ENCODE results near the gene VAT1L. TPM values are rescaled to one million over a fixed set of nuclear protein-coding genes. Genes with fewer than 3 reads are reported as not detected.

VAT1L gene
- total RNA-seq, 1 donor from 2014 or later, result 17.9 TPM

GRCh38 chr16:77838597-77839255 is 50.4 kb downstream of the VAT1L start:
- Mint-ChIP-seq H3K4me1 (ENCODE audit: low read depth, unreplicated experiment) (peaks cover 6% of the 10 kb centered on the region), H3K27ac (ENCODE audit: unreplicated experiment) (no peak overlapping the region), H3K27me3 (ENCODE audit: unreplicated experiment) (peaks cover 5% of the 10 kb centered on the region), H3K9me3 (ENCODE audit: unreplicated experiment) (no peaks in the 10 kb centered on the region), H3K4me3 (ENCODE audit: unreplicated experiment) (no peak overlapping the region), H3K36me3 (ENCODE audit: unreplicated experiment) (no peaks in the 10 kb centered on the region)
- no peak for DNase-seq
- TF ChIP-seq, protein P1, sequence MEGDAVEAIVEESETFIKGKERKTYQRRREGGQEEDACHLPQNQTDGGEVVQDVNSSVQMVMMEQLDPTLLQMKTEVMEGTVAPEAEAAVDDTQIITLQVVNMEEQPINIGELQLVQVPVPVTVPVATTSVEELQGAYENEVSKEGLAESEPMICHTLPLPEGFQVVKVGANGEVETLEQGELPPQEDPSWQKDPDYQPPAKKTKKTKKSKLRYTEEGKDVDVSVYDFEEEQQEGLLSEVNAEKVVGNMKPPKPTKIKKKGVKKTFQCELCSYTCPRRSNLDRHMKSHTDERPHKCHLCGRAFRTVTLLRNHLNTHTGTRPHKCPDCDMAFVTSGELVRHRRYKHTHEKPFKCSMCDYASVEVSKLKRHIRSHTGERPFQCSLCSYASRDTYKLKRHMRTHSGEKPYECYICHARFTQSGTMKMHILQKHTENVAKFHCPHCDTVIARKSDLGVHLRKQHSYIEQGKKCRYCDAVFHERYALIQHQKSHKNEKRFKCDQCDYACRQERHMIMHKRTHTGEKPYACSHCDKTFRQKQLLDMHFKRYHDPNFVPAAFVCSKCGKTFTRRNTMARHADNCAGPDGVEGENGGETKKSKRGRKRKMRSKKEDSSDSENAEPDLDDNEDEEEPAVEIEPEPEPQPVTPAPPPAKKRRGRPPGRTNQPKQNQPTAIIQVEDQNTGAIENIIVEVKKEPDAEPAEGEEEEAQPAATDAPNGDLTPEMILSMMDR (IDR thresholded peaks at IDR 0.05; ENCODE audit: partially characterized antibody, unreplicated experiment), result no peak

GRCh38 chr16:77840093-77840492 is 51.7 kb downstream of the VAT1L start:
- H3K4me3 Mint-ChIP-seq (ENCODE audit: unreplicated experiment), result no peak overlapping the region
- no peaks in the 10 kb centered on the region for H3K36me3 Mint-ChIP-seq (ENCODE audit: unreplicated experiment)
- peaks cover 6% of the 10 kb centered on the region for H3K4me1 Mint-ChIP-seq (ENCODE audit: low read depth, unreplicated experiment)
- peaks cover 5% of the 10 kb centered on the region for H3K27me3 Mint-ChIP-seq (ENCODE audit: unreplicated experiment)
- TF ChIP-seq, protein P1 (IDR thresholded peaks at IDR 0.05; ENCODE audit: partially characterized antibody, unreplicated experiment), result no peak
- DNase-seq, result no peak
- no peak overlapping the region for H3K27ac Mint-ChIP-seq (ENCODE audit: unreplicated experiment)
- no peaks in the 10 kb centered on the region for H3K9me3 Mint-ChIP-seq (ENCODE audit: unreplicated experiment)

GRCh38 chr16:77840673-77841501 is 52.5 kb downstream of the VAT1L start:
- peaks cover 5% of the 10 kb centered on the region for H3K27me3 Mint-ChIP-seq (ENCODE audit: unreplicated experiment)
- DNase-seq, result no peak
- peaks cover 6% of the 10 kb centered on the region for H3K4me1 Mint-ChIP-seq (ENCODE audit: low read depth, unreplicated experiment)
- no peak overlapping the region for H3K27ac Mint-ChIP-seq (ENCODE audit: unreplicated experiment)
- no peaks in the 10 kb centered on the region for H3K36me3 Mint-ChIP-seq (ENCODE audit: unreplicated experiment)
- H3K4me3 Mint-ChIP-seq (ENCODE audit: unreplicated experiment), result no peak overlapping the region
- TF ChIP-seq, protein P1 (IDR thresholded peaks at IDR 0.05; ENCODE audit: partially characterized antibody, unreplicated experiment), result no peak
- H3K9me3 Mint-ChIP-seq (ENCODE audit: unreplicated experiment), result no peaks in the 10 kb centered on the region

GRCh38 chr16:77841502-77841763 is 53.1 kb downstream of the VAT1L start:
- no peak for DNase-seq
- no peaks in the 10 kb centered on the region for H3K36me3 Mint-ChIP-seq (ENCODE audit: unreplicated experiment)
- no peak overlapping the region for H3K27ac Mint-ChIP-seq (ENCODE audit: unreplicated experiment)
- peaks cover 5% of the 10 kb centered on the region for H3K27me3 Mint-ChIP-seq (ENCODE audit: unreplicated experiment)
- H3K9me3 Mint-ChIP-seq (ENCODE audit: unreplicated experiment), result no peaks in the 10 kb centered on the region
- no peak overlapping the region for H3K4me3 Mint-ChIP-seq (ENCODE audit: unreplicated experiment)
- peaks cover 6% of the 10 kb centered on the region for H3K4me1 Mint-ChIP-seq (ENCODE audit: low read depth, unreplicated experiment)
- TF ChIP-seq, protein P1 (IDR thresholded peaks at IDR 0.05; ENCODE audit: partially characterized antibody, unreplicated experiment), result no peak

DNA sequence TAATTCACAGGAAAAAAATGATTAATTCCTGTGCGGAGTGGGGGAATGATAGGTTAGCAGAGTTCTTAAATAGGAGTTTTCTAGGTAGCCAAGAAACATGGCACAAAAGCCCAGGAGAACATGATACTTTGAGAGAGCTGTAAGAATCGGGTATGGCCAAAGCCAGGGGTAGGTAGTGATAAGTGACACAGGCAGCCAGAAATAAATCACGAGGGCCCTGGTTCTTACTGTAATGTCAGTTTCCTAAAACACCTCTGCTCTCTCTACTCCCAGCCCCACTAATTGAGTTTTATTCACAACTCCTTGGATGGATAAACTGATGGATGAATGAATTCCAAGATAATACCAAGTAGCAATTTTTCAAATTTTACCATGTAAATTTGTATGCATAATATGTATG is 54.1 kb downstream of the VAT1L start:
- Mint-ChIP-seq H3K27me3 (ENCODE audit: unreplicated experiment) (peaks cover 5% of the 10 kb centered on the region), H3K9me3 (ENCODE audit: unreplicated experiment) (no peaks in the 10 kb centered on the region), H3K4me1 (ENCODE audit: low read depth, unreplicated experiment) (peaks cover 6% of the 10 kb centered on the region), H3K4me3 (ENCODE audit: unreplicated experiment) (no peak overlapping the region), H3K36me3 (ENCODE audit: unreplicated experiment) (no peaks in the 10 kb centered on the region), H3K27ac (ENCODE audit: unreplicated experiment) (no peak overlapping the region)
- TF ChIP-seq, protein P1 (IDR thresholded peaks at IDR 0.05; ENCODE audit: partially characterized antibody, unreplicated experiment), result no peak
- DNase-seq, result no peak

All from glutamatergic neuron (in vitro differentiated cells).